IPS DF 6.9 (cell line): ENCODE measurements around the gene PREX1.

ENCODE experiments used
- DNase-seq: peaks from one replicate; pipeline ENCODE4 v3.0.0-alpha.2; 2013; ENCODE audit warnings: low read depth, low spot score
- H3K27ac ChIP-seq: one replicate; pipeline ENCODE4 v1.5.1; 2013; ENCODE audit warnings: low read length, control low read depth
- H3K27me3 ChIP-seq: 2 replicates; pipeline ENCODE4 v1.6.1; 2013; ENCODE audit warnings: mild to moderate bottlenecking, low read length; ENCODE audit not compliant: control insufficient read depth, insufficient read depth
- H3K36me3 ChIP-seq: 2 replicates; pipeline ENCODE4 v1.6.1; 2013; ENCODE audit warnings: low read length; ENCODE audit not compliant: control insufficient read depth, insufficient read depth
- H3K4me1 ChIP-seq: 2 replicates; pipeline ENCODE4 v1.6.1; 2013; ENCODE audit warnings: low read length; ENCODE audit not compliant: control insufficient read depth, insufficient read depth
- H3K4me3 ChIP-seq: 2 replicates; pipeline ENCODE4 v1.5.1; 2013; ENCODE audit warnings: mild to moderate bottlenecking, low read length
- H3K9me3 ChIP-seq: 2 replicates; pipeline ENCODE4 v1.6.1; 2013; ENCODE audit warnings: low read length, inconsistent platforms; ENCODE audit not compliant: control insufficient read depth, insufficient read depth
- WGBS: extraction: QIAGEN DNeasy Blood & Tissue Kit; methylation state at CpG from one replicate; pipeline ENCODE4 v1.1.7; 2013; ENCODE audit warnings: mixed read lengths, missing lambda C conversion rate; ENCODE audit not compliant: insufficient read length, insufficient coverage; 5-methylcytosine and 5-hydroxymethylcytosine counted together

PREX1 gene

DNA sequence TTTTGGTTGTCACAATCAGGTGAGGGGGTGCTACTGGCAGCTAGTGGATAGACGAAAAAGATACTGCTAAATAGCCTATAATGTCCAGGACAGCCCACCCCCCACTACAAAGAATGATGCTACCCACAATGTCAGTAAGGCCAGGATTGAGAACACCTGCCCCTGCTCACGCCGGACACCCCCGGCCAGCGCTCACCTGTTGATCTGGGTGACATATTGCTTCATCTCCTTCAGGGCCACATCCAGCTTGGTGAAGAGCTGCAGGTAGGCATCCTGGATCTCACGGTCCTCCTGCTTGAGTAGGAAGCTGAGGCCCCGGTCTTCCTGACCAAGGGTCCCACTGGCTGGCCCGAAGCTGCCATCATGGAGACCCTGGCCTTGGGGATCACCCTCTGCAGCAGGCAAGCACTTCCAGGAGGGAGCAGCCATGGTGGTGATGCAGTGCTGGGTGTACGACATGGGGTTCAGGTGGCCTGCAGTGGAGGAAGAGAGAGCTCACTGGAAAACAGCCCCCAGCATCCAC is 178.6 kb downstream of the PREX1 start:
- WGBS, result no CpG with 5 or more reads among the region's 9 CpGs
- Histone ChIP-seq H3K36me3 (no peaks in the 10 kb centered on the region), H3K27me3 (no peaks in the 10 kb centered on the region), H3K4me1 (no peaks in the 10 kb centered on the region), H3K9me3 (no peaks in the 10 kb centered on the region), H3K27ac (no peak overlapping the region), H3K4me3 (no peak overlapping the region)
- DNase-seq, result no peak

- no CpG with 5 or more reads among the region's 9 CpGs for WGBS
- H3K27ac ChIP-seq, result no peak overlapping the region
- no peak for DNase-seq
- no peaks in the 10 kb centered on the region for H3K4me1 ChIP-seq
- H3K9me3 ChIP-seq, result no peaks in the 10 kb centered on the region
- H3K27me3 ChIP-seq, result no peaks in the 10 kb centered on the region
- H3K4me3 ChIP-seq, result no peak overlapping the region
- H3K36me3 ChIP-seq, result no peaks in the 10 kb centered on the region
Measured at GRCh38 chr20:48648482-48649051, 179.2 kb downstream of the PREX1 start.

DNA sequence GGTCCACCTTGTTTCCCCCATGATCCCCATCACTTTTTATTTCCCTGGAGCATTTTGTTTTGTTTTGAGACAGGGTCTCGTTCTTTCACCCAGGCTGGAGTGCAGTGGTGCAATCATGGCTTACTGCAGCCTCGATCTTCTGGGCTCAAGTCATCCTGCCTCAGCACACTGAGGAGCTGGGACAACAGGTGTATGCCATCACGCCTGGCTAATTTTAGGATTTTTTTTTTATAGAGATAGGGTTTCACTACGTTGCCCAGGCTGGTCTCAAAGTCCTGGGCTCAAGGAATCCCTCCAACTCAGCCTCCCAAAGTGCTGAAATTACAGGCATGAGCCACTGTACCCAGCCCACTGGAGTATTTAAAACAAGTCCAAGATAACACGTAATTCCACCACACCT is 179.9 kb downstream of the PREX1 start:
- Histone ChIP-seq H3K27me3 (no peaks in the 10 kb centered on the region), H3K4me1 (no peaks in the 10 kb centered on the region), H3K36me3 (no peaks in the 10 kb centered on the region), H3K9me3 (no peaks in the 10 kb centered on the region), H3K4me3 (no peak overlapping the region), H3K27ac (no peak overlapping the region)
- WGBS, result no CpG with 5 or more reads among the region's 5 CpGs
- no peak for DNase-seq

DNA sequence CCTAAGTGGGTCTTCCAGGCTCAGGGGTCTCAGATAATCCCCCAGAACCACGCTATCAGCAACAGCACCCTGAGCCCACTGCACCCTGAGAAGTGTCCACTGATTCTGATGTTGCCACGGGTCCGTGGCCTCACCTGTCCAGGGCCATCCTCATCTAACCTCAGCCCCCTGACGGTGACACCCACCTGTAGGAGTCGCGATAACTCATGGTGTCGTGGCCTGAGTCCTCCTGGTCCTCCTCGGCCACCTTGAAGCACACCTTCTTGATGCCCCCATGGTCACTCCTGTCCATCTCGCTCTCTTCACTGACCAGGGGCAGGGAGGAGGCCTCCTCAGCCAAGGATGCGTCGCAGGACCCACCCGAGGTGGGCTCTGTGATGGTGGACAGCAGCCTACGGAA is 182.1 kb downstream of the PREX1 start:
- WGBS, result no CpG with 5 or more reads among the region's 13 CpGs
- no peaks in the 10 kb centered on the region for H3K9me3 ChIP-seq
- no peaks in the 10 kb centered on the region for H3K36me3 ChIP-seq
- no peak overlapping the region for H3K27ac ChIP-seq
- DNase-seq, result no peak
- H3K27me3 ChIP-seq, result no peaks in the 10 kb centered on the region
- no peaks in the 10 kb centered on the region for H3K4me1 ChIP-seq
- H3K4me3 ChIP-seq, result no peak overlapping the region

DNA sequence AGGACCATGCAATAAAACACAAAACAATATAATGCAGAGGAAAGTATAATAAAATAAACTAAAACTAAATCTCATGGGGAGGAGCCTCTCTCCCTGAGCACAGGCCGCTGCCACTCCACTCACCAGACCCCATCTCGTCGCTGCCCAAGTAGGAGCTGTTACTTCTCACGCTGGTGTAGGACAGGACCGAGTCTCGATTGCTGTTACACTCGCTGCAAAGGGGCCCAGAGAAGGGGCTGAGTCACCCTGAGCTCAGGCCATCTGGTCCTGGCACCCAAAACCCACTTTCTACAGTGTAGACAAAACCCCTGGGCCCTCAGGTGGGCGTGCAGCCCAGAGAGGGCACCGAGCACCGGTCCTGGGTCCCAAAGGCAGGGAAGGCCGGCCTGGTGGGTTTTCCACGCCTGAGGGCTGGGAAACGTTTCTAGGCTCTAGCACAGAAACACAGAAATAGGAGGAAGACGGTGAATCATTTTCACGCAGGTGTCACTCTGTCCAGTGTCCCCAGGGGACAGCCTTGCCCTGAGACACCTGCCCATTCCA is 183.4 kb downstream of the PREX1 start:
- Histone ChIP-seq H3K27ac (no peak overlapping the region), H3K4me3 (no peak overlapping the region), H3K9me3 (no peaks in the 10 kb centered on the region), H3K4me1 (no peaks in the 10 kb centered on the region), H3K27me3 (no peaks in the 10 kb centered on the region), H3K36me3 (no peaks in the 10 kb centered on the region)
- DNase-seq, result no peak
- WGBS, result no CpG with 5 or more reads among the region's 15 CpGs

GRCh38 chr20:48642105-48642880 is 185.5 kb downstream of the PREX1 start:
- DNase-seq, result no peak
- no peaks in the 10 kb centered on the region for H3K36me3 ChIP-seq
- H3K27me3 ChIP-seq, result no peaks in the 10 kb centered on the region
- H3K27ac ChIP-seq, result no peak overlapping the region
- H3K4me3 ChIP-seq, result no peak overlapping the region
- H3K9me3 ChIP-seq, result no peaks in the 10 kb centered on the region
- H3K4me1 ChIP-seq, result no peaks in the 10 kb centered on the region
- WGBS, result no CpG with 5 or more reads among the region's 11 CpGs

DNA sequence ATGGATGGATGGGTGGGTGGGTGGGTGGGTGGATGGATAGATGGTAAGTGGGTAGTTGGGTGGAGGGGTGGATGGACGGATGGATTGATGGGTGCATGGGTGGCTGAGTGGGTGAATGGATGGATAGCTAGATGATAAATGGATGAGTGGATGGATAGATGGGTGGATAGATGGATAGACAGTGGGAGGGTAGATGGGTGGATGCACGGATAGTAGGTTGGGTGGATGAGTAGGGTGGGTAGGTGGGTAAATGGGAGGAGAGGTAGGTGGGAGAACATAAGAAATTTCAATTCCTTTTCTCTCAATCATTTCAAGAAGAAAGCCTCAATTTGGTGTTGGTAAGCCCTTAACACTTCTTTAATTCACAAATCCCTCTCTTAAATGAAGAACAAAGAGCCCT is 186.9 kb downstream of the PREX1 start:
- H3K36me3 ChIP-seq, result no peaks in the 10 kb centered on the region
- DNase-seq, result no peak
- no peaks in the 10 kb centered on the region for H3K9me3 ChIP-seq
- H3K27ac ChIP-seq, result no peak overlapping the region
- no peak overlapping the region for H3K4me3 ChIP-seq
- 100% methylated on average over 1 of the region's 2 CpGs for WGBS
- no peaks in the 10 kb centered on the region for H3K27me3 ChIP-seq
- H3K4me1 ChIP-seq, result no peaks in the 10 kb centered on the region

DNA sequence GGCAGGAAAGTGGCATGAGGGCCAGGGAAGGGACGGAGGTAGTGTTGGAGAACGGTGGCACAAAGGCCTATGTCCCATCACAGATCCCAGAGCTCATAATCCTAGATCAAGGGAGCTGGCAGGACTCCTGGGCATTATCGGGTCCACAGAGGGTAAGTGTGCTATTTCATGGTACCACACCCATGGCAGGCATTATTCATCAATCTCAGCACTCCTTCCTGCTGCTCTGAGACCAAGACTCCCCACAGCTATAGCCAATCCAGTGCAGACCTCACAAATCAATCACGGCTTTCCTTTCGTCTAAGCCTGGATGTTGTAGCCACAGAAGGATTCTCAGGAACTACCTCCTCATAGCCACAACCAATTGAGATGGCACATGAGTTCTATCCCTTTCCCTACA is 187.9 kb downstream of the PREX1 start:
- Histone ChIP-seq H3K4me1 (no peaks in the 10 kb centered on the region), H3K9me3 (no peaks in the 10 kb centered on the region), H3K27ac (no peak overlapping the region), H3K4me3 (no peak overlapping the region), H3K36me3 (no peaks in the 10 kb centered on the region), H3K27me3 (no peaks in the 10 kb centered on the region)
- no CpG with 5 or more reads among the region's 5 CpGs for WGBS
- no peak for DNase-seq

DNA sequence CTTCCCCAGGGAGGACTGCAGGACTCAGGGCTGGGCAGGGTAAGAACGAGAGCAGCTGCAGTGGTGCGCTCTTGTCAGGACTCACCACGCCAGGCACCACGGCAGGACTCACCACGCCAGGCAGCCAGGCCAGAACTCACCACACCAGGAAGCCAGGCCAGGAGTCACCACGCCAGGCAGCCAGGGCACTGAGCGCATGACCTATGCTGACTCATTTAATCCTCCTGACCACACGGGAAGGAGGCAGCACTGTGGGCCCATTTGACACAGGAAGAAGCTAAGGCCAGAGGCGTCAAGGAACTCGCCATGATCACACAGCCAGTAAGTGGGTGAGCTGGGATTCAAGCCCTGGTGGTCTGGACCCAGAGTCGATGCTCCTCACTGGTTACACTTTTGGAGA is 189.3 kb downstream of the PREX1 start:
- WGBS, result no CpG with 5 or more reads among the region's 11 CpGs
- H3K9me3 ChIP-seq, result no peaks in the 10 kb centered on the region
- H3K36me3 ChIP-seq, result no peaks in the 10 kb centered on the region
- no peaks in the 10 kb centered on the region for H3K4me1 ChIP-seq
- no peaks in the 10 kb centered on the region for H3K27me3 ChIP-seq
- H3K4me3 ChIP-seq, result no peak overlapping the region
- H3K27ac ChIP-seq, result no peak overlapping the region
- DNase-seq, result no peak

DNA sequence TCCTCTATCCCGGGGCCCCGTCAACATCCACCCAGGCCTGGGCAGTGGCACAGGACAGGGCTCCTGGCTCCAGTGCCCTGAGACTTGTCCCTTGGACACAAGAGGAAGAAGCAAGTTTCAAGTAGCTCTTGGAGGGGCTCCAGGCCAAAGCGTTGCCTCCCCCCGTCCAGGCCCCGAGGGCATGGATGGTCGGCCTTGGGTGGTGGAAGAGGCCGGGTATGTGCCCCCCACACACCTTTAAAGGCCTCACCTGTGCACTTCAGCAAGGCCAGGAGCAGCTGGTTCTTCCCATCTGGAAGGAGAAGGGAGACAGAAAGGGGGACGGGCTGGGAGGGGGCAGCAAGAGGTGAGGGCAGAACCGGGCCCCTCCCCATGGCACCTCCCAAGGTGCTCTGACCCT is 190.3 kb downstream of the PREX1 start:
- no peak for DNase-seq
- Histone ChIP-seq H3K4me1 (no peaks in the 10 kb centered on the region), H3K27ac (no peak overlapping the region), H3K27me3 (no peaks in the 10 kb centered on the region), H3K36me3 (no peaks in the 10 kb centered on the region), H3K4me3 (no peak overlapping the region), H3K9me3 (no peaks in the 10 kb centered on the region)
- WGBS, result no CpG with 5 or more reads among the region's 9 CpGs
